NCI-H2171 (cell line): ENCODE measurements around the gene ZNF526.

Source experiments
- DNase-seq: peaks from one replicate; lab custom pipeline; 2025; lab: John Stamatoyannopoulos, UW

ZNF526 gene

GRCh38 chr19:42196011-42197001, 23.8 kb upstream of the ZNF526 start:
- DNase-seq: no peak

- DNase-seq: no peak
Measured at GRCh38 chr19:42197375-42197817, 22.7 kb upstream of the ZNF526 start.

GRCh38 chr19:42198676-42199439, 21.3 kb upstream of the ZNF526 start:
- DNase-seq: no peak

- peak; percentile 50 for DNase-seq
Measured at GRCh38 chr19:42199440-42200115, 20.5 kb upstream of the ZNF526 start.

GRCh38 chr19:42200116-42200715, 19.9 kb upstream of the ZNF526 start:
- DNase-seq: no peak

GRCh38 chr19:42201489-42202289, 18.4 kb upstream of the ZNF526 start:
- no peak for DNase-seq

- no peak for DNase-seq
Measured at GRCh38 chr19:42202290-42202880, 17.7 kb upstream of the ZNF526 start.

- DNase-seq: no peak
Measured at GRCh38 chr19:42203700-42204099, 16.4 kb upstream of the ZNF526 start.

- DNase-seq: no peak
Measured at GRCh38 chr19:42204664-42205063, 15.4 kb upstream of the ZNF526 start.

GRCh38 chr19:42206871-42207755, 13.0 kb upstream of the ZNF526 start:
- DNase-seq: no peak

- no peak for DNase-seq
Measured at GRCh38 chr19:42207767-42208271, 12.3 kb upstream of the ZNF526 start.

- DNase-seq: no peak
Measured at GRCh38 chr19:42208612-42209011, 11.5 kb upstream of the ZNF526 start.

- no peak for DNase-seq
Measured at GRCh38 chr19:42212886-42213285, 7.2 kb upstream of the ZNF526 start.

GRCh38 chr19:42214810-42215485, 5.2 kb upstream of the ZNF526 start:
- DNase-seq: no peak

- DNase-seq: peak; percentile 22
Measured at GRCh38 chr19:42216653-42217519, 3.2 kb upstream of the ZNF526 start.

GRCh38 chr19:42217520-42218437, 2.3 kb upstream of the ZNF526 start, which contains the start of gene DEDD2:
Gene DEDD2, minus strand, starts transcription at chr19:42217677. Its CDS starts 670 bp downstream, at chr19:42217007.
- peak; percentile 90 for DNase-seq

GRCh38 chr19:42220751-42221097, 612 bp downstream of the ZNF526 start:
- DNase-seq: no peak
